ENCODE results near the gene SCP2.

Gene SCP2

DNA sequence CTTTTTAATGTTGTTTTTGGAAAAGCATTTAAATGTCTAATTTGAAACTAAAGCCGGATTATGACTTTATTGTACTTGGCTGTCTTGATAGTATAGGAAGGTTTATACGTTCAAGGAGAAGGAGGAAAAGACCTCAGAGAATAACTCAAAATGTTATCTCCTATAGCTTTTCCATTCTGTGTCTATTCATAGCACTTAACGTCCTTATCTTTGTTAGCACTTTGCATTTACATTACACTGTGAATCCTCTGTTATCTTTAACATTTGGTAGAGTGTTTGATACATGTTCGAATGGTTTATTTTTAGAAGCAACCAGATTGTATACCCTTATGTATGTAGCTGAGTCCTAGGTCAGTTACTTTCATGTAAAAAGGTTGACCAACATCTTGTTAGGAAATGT, 84.1 kb downstream of the SCP2 start:
- Histone ChIP-seq H3K27ac (no peak overlapping the region), H3K36me3 (no peaks in the 10 kb centered on the region), H3K27me3 (ENCODE audit: insufficient read depth, low read depth, severe bottlenecking) (no peaks in the 10 kb centered on the region), H3K9me3 (ENCODE audit: severe bottlenecking) (peaks cover 4% of the 10 kb centered on the region), H3K4me3 (ENCODE audit: low read depth, low read length) (no peak overlapping the region)
- DNase-seq: no peak
- TF ChIP-seq, protein P1, sequence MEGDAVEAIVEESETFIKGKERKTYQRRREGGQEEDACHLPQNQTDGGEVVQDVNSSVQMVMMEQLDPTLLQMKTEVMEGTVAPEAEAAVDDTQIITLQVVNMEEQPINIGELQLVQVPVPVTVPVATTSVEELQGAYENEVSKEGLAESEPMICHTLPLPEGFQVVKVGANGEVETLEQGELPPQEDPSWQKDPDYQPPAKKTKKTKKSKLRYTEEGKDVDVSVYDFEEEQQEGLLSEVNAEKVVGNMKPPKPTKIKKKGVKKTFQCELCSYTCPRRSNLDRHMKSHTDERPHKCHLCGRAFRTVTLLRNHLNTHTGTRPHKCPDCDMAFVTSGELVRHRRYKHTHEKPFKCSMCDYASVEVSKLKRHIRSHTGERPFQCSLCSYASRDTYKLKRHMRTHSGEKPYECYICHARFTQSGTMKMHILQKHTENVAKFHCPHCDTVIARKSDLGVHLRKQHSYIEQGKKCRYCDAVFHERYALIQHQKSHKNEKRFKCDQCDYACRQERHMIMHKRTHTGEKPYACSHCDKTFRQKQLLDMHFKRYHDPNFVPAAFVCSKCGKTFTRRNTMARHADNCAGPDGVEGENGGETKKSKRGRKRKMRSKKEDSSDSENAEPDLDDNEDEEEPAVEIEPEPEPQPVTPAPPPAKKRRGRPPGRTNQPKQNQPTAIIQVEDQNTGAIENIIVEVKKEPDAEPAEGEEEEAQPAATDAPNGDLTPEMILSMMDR (IDR thresholded peaks at IDR 0.05; ENCODE audit: low read depth, low read length): no peak

DNA sequence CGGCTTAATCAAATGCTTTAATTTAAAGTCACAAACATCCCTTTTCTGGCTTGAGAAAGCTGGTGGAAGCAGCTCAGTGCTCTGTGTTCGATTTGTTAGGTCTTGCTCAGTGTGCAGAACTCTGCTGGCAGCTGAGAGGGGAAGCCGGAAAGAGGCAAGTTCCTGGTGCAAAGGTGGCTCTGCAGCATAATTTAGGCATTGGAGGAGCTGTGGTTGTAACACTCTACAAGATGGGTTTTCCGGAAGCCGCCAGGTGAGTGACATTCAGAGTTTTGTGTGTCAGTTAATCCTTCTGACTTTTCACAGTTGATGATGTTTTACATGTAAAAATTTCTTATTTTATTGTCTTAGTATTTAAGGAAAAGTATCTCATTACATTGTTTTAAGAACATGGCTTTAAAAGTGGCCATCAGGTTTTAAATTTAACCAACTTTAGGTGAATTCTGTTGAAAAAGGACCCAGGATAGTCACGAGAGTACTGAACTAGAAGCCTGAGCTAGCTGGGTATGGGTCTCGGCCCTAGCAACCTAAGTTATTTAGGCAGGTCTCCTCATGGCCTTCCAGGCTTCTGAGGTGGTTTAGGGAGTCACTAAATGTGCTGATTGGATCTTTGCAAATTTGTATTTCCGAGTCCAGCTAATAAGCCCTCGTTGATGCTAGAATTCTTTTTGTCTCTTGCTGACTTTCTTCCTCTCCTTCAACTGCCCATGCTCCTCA, 87.9 kb downstream of the SCP2 start:
- DNase-seq: peak; percentile 82
- Histone ChIP-seq H3K36me3 (no peaks in the 10 kb centered on the region), H3K27ac (peak overlapping the region; percentile 44), H3K4me3 (ENCODE audit: low read depth, low read length) (peak overlapping the region; percentile 64), H3K27me3 (ENCODE audit: insufficient read depth, low read depth, severe bottlenecking) (no peaks in the 10 kb centered on the region), H3K9me3 (ENCODE audit: severe bottlenecking) (peaks cover 4% of the 10 kb centered on the region)
- TF ChIP-seq, protein P1 (IDR thresholded peaks at IDR 0.05; ENCODE audit: low read depth, low read length): no peak

DNA sequence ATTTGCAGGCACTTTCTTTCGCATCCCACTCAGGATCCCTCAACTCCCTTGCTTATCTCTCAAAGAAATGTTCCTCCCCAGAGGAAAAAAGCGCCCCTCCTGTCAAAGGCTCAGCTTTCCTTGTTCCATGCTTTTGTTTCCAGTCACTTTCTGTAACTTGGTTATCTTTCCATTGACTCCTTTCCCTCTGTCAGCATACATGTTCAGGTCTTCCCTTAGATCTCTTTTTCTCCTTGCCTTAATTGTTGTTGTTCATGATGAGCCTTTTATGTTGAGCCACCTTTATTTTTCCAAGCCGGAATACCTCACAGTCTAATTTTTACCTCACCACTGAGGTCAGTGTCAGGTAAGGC, 88.4 kb downstream of the SCP2 start:
- H3K4me3 ChIP-seq (ENCODE audit: low read depth, low read length): peak overlapping the region; percentile 64
- no peaks in the 10 kb centered on the region for H3K36me3 ChIP-seq
- H3K27me3 ChIP-seq (ENCODE audit: insufficient read depth, low read depth, severe bottlenecking): no peaks in the 10 kb centered on the region
- no peak overlapping the region for H3K27ac ChIP-seq
- TF ChIP-seq, protein P1 (IDR thresholded peaks at IDR 0.05; ENCODE audit: low read depth, low read length): no peak
- no peaks in the 10 kb centered on the region for H3K9me3 ChIP-seq (ENCODE audit: severe bottlenecking)
- DNase-seq: no peak

DNA sequence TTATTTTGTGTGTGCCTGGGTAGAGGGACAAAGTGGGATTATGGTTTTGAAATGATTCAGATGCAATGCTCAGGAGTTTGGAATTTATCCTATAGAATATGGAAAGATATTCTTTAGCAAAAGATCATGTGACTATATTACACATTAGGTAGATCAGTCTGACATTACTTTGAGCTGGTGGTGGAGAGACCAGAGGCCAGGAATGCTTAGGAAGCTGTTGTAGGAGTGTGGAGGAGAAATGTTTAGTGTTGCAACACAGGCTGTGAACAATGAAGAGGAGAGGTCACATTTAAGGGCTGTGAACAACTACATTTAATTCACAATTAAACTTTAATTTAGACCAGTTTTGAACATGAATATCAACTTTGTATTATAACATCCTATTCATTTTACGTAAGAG, 89.6 kb downstream of the SCP2 start:
- Histone ChIP-seq H3K36me3 (no peaks in the 10 kb centered on the region), H3K4me3 (ENCODE audit: low read depth, low read length) (no peak overlapping the region), H3K27me3 (ENCODE audit: insufficient read depth, low read depth, severe bottlenecking) (no peaks in the 10 kb centered on the region), H3K27ac (no peak overlapping the region), H3K9me3 (ENCODE audit: severe bottlenecking) (no peaks in the 10 kb centered on the region)
- no peak for DNase-seq
- TF ChIP-seq, protein P1 (IDR thresholded peaks at IDR 0.05; ENCODE audit: low read depth, low read length): no peak

DNA sequence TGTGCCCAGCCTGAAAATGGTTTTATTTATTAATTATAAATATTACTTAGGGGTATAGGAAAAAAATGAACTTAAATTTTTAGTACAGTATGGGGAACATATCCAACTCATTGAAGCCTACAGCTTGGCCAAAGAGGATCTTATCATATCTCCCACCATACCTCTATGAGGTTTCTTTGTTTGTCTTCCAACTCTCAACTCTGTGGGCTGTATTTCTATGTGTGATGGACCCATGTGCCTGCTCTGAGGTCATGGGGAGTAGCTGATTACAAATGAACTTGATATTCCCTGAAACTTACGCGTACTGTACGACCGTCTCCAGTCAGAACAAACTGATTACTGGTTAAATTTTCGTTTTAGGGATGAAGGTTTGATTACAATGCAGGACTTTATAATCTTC, 93.5 kb downstream of the SCP2 start:
- H3K36me3 ChIP-seq: no peaks in the 10 kb centered on the region
- H3K4me3 ChIP-seq (ENCODE audit: low read depth, low read length): no peak overlapping the region
- DNase-seq: no peak
- no peaks in the 10 kb centered on the region for H3K9me3 ChIP-seq (ENCODE audit: severe bottlenecking)
- H3K27me3 ChIP-seq (ENCODE audit: insufficient read depth, low read depth, severe bottlenecking): no peaks in the 10 kb centered on the region
- no peak overlapping the region for H3K27ac ChIP-seq
- TF ChIP-seq, protein P1 (IDR thresholded peaks at IDR 0.05; ENCODE audit: low read depth, low read length): no peak

DNA sequence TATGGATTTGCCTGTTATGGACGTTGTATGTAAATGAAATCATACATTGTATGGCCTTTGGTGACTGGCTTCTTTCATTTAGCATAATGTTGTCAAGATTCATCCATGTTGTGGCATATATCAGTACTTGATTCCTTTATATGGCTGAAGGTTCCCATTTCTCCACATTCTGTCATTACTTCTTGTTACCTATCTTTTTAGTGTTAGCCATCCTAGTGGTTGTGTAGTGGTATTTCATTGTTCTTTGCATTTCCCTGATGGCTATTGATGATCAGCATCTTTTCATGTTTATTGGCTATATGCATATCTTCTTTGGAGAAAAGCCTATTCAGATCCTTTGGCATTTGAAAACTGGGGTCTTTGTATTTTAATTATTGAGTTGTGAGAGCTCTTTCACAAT, 95.1 kb downstream of the SCP2 start:
- H3K36me3 ChIP-seq: no peaks in the 10 kb centered on the region

More for the DNA sequence above, 95.1 kb downstream of the SCP2 start:
- no peak overlapping the region for H3K4me3 ChIP-seq (ENCODE audit: low read depth, low read length)
- no peaks in the 10 kb centered on the region for H3K27me3 ChIP-seq (ENCODE audit: insufficient read depth, low read depth, severe bottlenecking)
- no peak for DNase-seq
- H3K27ac ChIP-seq: no peak overlapping the region
- TF ChIP-seq, protein P1 (IDR thresholded peaks at IDR 0.05; ENCODE audit: low read depth, low read length): no peak
- no peaks in the 10 kb centered on the region for H3K9me3 ChIP-seq (ENCODE audit: severe bottlenecking)

All from WERI-Rb-1 (cell line).